ENCODE results near the gene RCL1. TPM values are rescaled to one million over a fixed set of nuclear protein-coding genes. Genes with fewer than 3 reads are reported as not detected.

The RCL1 gene
- total and polyA plus RNA-seq, 2 donors (not counting 1 experiment from before 2014, with no cell fraction given), result 10.5 to 21.7 TPM

- H3K4me3 Mint-ChIP-seq, result no peak overlapping the region
- no peak overlapping the region for H2AFZ ChIP-seq (ENCODE audit: insufficient read depth, low read depth, low read length, poor library complexity, severe bottlenecking)
- intact Hi-C loops (cut with micrococcal nuclease), result no loop called here
Measured at GRCh38 chr9:4831944-4832343, 39.2 kb downstream of the RCL1 start.

More at GRCh38 chr9:4831944-4832343, 39.2 kb downstream of the RCL1 start:
- Histone ChIP-seq H3K4me3 (ENCODE audit: control extremely low read depth in 1 of 5, extremely low read depth in 1 of 5, insufficient read depth in 1 of 5, low read depth in 2 of 5, low read length in 4 of 5) (no peak overlapping the region), H3K27ac (ENCODE audit: low read length in 2 of 2) (no peak overlapping the region), H3K4me1 (ENCODE audit: control insufficient read depth in 2 of 2, insufficient read depth in 2 of 2, low read length in 2 of 2) (peaks cover 0 to 2% of the 10 kb centered on the region in 2 donors), H3K9me3 (ENCODE audit: control extremely low read depth in 1 of 3, control insufficient read depth in 2 of 3, insufficient read depth in 1 of 3, low read length in 2 of 3) (no peaks in the 10 kb centered on the region), H3K27me3 (replicated peaks in 1 of 4; ENCODE audit: control extremely low read depth in 1 of 4, control insufficient read depth in 3 of 4, insufficient read depth in 4 of 4, low read length in 3 of 4) (no peaks in the 10 kb centered on the region), H3K4me2 (replicated peaks; ENCODE audit: low read depth, low read length, poor library complexity, severe bottlenecking) (no peak overlapping the region), H3K79me2 (ENCODE audit: control insufficient read depth, insufficient read depth, low read length) (peaks cover 52% of the 10 kb centered on the region), H4K20me1 (ENCODE audit: control insufficient read depth, insufficient read depth, low read length, poor library complexity, severe bottlenecking) (peaks cover 25% of the 10 kb centered on the region), H3K9ac (ENCODE audit: low read length) (no peak overlapping the region), H3K36me3 (replicated peaks in 1 of 2; ENCODE audit: control extremely low read depth in 1 of 2, control insufficient read depth in 1 of 2, extremely low read depth in 1 of 2, insufficient read depth in 2 of 2, low read length in 1 of 2) (peaks cover 16 to 34% of the 10 kb centered on the region in 2 experiments)
- ATAC-seq (ENCODE audit: low read depth), result no peak
- Mint-ChIP-seq H3K27ac (no peak overlapping the region), H3K27me3 (no peaks in the 10 kb centered on the region), H3K9me3 (ENCODE audit: insufficient read depth) (no peaks in the 10 kb centered on the region), H3K4me1 (no peaks in the 10 kb centered on the region)
- TF ChIP-seq CTCF (IDR thresholded peaks at IDR 0.05) (no peak), EZH2 (IDR thresholded peaks at IDR 0.05; ENCODE audit: borderline replicate concordance, insufficient read depth, low read depth, low read length, poor library complexity, severe bottlenecking) (no peak)
- ChIA-PET CTCF (interaction anchor here (0.8 to 1.4 kb wide), 2 partner anchors 18 to 92 kb away, joined by 3 to 4 read pairs; no protein-coding TSS in a partner anchor), POLR2A (no interaction called here)
- no CpG with 5 or more reads among the region's 3 CpGs for WGBS (ENCODE audit: insufficient coverage)
- no peak for DNase-seq

All from B cell (primary cell).